HG02623 (cell line): ENCODE measurements around the gene SPATS2.

Experiments used
- ATAC-seq: cut with Tn5 transposase; IDR thresholded peaks from one replicate; pipeline ENCODE4 v1.9.1; 2021; ENCODE audit warnings: moderate library complexity; ENCODE audit not compliant: unreplicated experiment

SPATS2 gene

GRCh38 chr12:49335955-49336644, 31.2 kb upstream of the SPATS2 start:
- no peak for ATAC-seq

- no peak for ATAC-seq
Measured at GRCh38 chr12:49336645-49337584, 30.3 kb upstream of the SPATS2 start, which contains the start of gene C1QL4. TSS of gene C1QL4 (minus strand) at chr12:49337188. CDS start at chr12:49336477, 711 bp downstream.

- no peak for ATAC-seq
Measured at GRCh38 chr12:49338830-49339463, 28.3 kb upstream of the SPATS2 start.

- no peak for ATAC-seq
Measured at GRCh38 chr12:49339464-49339861, 27.8 kb upstream of the SPATS2 start.

- ATAC-seq = no peak
Measured at GRCh38 chr12:49340095-49340870, 27.0 kb upstream of the SPATS2 start.

GRCh38 chr12:49340971-49341776, 26.1 kb upstream of the SPATS2 start:
- no peak for ATAC-seq

GRCh38 chr12:49341777-49342065, 25.5 kb upstream of the SPATS2 start:
- ATAC-seq = no peak

GRCh38 chr12:49342066-49342913, 25.0 kb upstream of the SPATS2 start:
- ATAC-seq = peak; percentile 46

- ATAC-seq = no peak
Measured at GRCh38 chr12:49342914-49343731, 24.1 kb upstream of the SPATS2 start.

- no peak for ATAC-seq
Measured at GRCh38 chr12:49344486-49345050, 22.7 kb upstream of the SPATS2 start.

- no peak for ATAC-seq
Measured at GRCh38 chr12:49345051-49345824, 22.0 kb upstream of the SPATS2 start.

- no peak for ATAC-seq
Measured at GRCh38 chr12:49345825-49346658, 21.2 kb upstream of the SPATS2 start.

- no peak for ATAC-seq
Measured at GRCh38 chr12:49346659-49347310, 20.5 kb upstream of the SPATS2 start, which contains the start of gene DNAJC22. TSS of gene DNAJC22 (plus strand) at chr12:49346888. CDS start at chr12:49348873, 1,985 bp downstream.

- ATAC-seq = no peak
Measured at GRCh38 chr12:49347311-49348193, 19.7 kb upstream of the SPATS2 start.

- ATAC-seq = no peak
Measured at GRCh38 chr12:49348781-49349180, 18.5 kb upstream of the SPATS2 start.
